Medulla oblongata (tissue), 1 donor: ENCODE data around the gene PCSK1.
"Not testable (repeated sequence)": the region's sequence is repeated elsewhere in the genome, so short reads cannot be mapped to it uniquely, and the experiment has no call there.

Source experiments
- DNase-seq: peaks from one replicate; pipeline ENCODE4 v3.0.0-alpha.2; 2015; ENCODE audit errors: extremely low spot score

PCSK1 gene

GRCh38 chr5:96372726-96373380 is 60.2 kb downstream of the PCSK1 start:
- no peak for DNase-seq

- DNase-seq, result no peak
Observed at GRCh38 chr5:96370976-96371375, 62.1 kb downstream of the PCSK1 start.

GRCh38 chr5:96367337-96367736 is 65.7 kb downstream of the PCSK1 start:
- DNase-seq, result not testable (repeated sequence)

- DNase-seq, result no peak
Observed at GRCh38 chr5:96354237-96354636, 78.8 kb downstream of the PCSK1 start.

GRCh38 chr5:96353220-96353619 is 79.8 kb downstream of the PCSK1 start:
- no peak for DNase-seq

- DNase-seq, result no peak
Observed at GRCh38 chr5:96350678-96351077, 82.4 kb downstream of the PCSK1 start.

GRCh38 chr5:96348536-96348935 is 84.5 kb downstream of the PCSK1 start:
- DNase-seq, result no peak

GRCh38 chr5:96347502-96348292 is 85.4 kb downstream of the PCSK1 start:
- DNase-seq, result no peak

- peak; percentile 76 for DNase-seq
Observed at GRCh38 chr5:96344678-96345577, 88.1 kb downstream of the PCSK1 start.

- DNase-seq, result no peak
Observed at GRCh38 chr5:96343094-96343493, 90.0 kb downstream of the PCSK1 start.

- no peak for DNase-seq
Observed at GRCh38 chr5:96342581-96342980, 90.5 kb downstream of the PCSK1 start.
